DMS79 treated with DMSO at 0.1 percent for 48 hours (cell line): ENCODE measurements around the gene APRT.

Experiments
- DNase-seq: peaks from one replicate; lab custom pipeline; 2025; lab: John Stamatoyannopoulos, UW

The APRT gene

DNA sequence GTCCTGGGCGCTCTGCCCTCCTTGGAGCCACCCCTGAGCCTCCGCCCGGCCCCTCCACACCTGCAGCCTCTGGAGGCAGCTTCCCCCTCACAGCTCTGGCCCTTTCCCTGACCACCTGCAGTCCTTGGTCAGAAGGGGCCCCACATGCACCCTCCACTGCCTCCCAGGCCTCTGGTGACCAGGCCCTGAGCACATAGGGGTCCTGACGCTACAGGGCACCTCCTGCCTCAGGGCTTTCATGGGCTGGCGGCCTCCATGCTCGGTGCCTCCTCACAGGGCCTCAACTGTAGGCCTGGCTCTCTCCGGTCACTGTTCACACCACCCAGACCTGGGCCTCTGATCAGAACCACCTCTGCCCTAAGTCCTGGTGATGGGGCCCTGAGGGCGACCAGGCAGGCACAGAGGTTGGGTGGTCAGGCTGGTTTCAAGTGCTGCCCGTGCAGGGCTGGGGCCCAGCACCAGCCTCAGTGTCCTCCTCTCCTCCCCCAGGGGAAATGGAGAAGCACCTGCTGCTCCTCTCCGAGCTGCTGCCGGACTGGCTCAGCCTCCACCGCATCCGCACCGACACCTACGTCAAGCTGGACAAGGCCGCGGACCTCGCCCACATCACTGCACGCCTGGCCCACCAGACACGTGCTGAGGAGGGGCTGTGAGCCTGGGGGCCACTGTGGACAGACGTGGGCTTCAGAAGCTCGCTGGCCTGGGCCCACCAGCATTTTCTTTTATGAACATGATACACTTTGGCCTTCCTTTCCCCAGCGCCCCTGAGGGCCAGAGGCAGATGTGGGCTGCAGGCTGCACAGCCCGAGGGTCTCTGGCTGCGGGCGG is 3.9 kb downstream of the APRT start:
- no peak for DNase-seq

GRCh38 chr16:88807142-88807625 is 4.5 kb downstream of the APRT start:
- no peak for DNase-seq

GRCh38 chr16:88806491-88807111 is 5.1 kb downstream of the APRT start:
- no peak for DNase-seq

DNA sequence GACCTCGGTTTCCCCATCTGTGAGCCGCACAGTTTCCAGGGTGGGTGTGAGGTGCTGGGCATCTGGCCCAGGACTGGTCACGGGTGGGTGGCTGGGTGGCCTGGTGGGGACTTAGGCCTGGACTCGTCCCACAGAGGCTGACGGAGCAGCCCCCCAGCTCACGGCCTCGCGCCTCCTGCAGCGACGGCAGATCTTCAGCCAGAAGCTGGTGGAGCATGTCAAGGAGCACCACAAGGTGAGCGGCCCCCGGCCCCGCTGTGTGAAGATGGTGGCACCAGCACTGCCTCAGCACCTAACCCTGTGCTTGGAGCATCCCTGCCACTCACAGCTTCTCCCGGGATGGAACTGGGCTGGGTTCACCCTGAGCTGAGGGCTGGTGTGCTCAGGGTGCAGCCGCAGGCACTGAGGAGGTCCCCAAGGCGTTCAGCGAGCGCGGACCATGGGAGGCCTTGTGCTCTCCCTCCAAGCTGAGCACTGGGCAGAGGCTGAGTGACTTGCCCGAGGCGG is 5.8 kb downstream of the APRT start:
- DNase-seq = no peak

DNA sequence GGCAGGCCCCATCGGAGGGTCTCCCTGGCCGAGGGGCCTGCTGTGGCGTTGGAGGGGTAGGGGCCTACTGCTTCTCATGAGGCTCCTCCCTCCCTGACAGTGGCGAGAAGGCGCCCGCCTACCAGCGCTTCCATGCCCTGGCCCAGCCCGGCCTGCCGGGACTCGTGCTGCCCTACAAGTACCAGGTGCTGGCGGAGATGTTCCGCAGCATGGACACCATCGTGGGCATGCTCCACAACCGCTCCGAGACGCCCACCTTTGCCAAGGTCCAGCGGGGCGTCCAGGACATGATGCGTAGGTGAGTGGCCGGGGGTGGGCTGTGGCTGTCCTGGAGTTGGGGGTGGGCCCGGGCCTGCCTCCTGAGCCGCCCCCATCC is 6.4 kb downstream of the APRT start:
- no peak for DNase-seq

GRCh38 chr16:88804552-88805339 is 7.0 kb downstream of the APRT start:
- peak; percentile 6 for DNase-seq

DNA sequence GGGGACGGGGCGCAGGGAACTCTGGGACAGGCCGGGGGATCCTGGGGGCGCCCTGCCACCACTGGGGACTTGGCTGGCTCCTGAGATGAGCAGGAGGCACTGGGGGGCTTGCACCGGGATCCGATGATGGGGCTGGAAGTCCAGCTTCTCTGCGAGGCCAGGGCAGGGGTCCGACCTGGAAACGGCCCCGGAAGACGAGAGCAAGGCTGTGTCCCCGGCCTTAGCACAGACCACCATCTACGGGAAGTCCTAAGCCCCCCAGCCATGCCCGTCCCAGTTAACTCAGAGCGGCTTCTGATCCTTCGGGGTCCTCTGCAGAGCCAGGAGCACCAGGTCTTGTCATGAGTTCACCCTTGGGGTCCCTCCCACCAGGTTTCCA is 7.6 kb downstream of the APRT start:
- no peak for DNase-seq

GRCh38 chr16:88803264-88803987 is 8.3 kb downstream of the APRT start, which contains the start of gene CDT1:
TSS of gene CDT1 (plus strand) at chr16:88803789. CDS start at chr16:88803832, 43 bp downstream.
- peak; percentile 31 for DNase-seq

DNA sequence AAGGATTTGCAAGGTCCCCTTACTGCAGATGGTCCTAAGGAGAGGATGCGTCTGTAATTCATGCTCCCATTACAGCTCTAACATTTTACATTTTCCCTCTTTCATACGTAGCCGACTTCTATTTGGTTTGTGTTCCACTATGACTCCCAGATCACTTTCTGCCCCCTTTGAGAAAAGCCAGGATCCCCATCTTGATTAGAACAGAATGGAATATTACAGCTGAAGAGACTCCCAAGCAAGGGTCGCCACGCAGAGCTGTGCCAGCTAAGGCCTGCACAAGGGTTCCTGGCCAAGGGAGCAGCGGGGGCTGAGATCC is 11.5 kb downstream of the APRT start:
- no peak for DNase-seq

DNA sequence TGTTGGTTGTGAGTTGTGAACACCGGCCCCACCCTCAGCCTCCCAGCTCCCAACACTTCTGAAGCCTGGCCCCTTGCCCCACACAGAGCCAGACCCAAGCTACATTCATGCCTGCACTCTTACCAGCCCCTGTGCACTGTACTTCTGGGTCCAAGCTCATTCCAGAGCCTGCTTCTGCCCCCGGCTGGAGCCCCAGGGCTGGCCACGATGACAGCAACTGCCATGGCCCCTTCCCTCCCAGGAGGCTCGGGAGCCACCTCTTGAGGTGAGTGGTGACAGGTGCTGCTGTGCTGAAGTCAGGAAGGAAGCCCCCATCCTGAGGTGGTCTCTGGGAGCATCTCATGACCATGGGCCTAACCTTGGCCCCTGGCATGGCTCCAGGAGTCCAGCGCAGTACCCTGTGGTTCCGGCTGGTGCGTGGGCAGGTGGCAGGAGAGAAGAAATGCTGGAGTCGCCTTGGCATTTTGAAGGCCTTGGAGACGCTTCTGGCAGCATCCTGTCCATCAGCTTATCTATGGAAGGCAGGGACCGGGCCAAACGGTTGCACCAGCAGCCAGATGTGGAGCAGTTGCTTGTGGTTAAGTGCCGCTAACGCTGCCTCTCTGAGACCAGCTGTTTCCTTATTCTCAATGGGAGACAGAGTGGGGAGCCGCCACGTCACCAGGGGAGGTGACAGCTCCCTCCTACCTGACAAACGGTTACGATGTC is 12.0 kb downstream of the APRT start:
- DNase-seq = peak; percentile 27

- DNase-seq = peak; percentile 87
These were observed 12.8 kb downstream of the APRT start for GRCh38 chr16:88798772-88799455.

GRCh38 chr16:88798073-88798472 is 13.7 kb downstream of the APRT start:
- DNase-seq = no peak

- no peak for DNase-seq
These were observed 15.4 kb downstream of the APRT start for GRCh38 chr16:88796278-88796677.

DNA sequence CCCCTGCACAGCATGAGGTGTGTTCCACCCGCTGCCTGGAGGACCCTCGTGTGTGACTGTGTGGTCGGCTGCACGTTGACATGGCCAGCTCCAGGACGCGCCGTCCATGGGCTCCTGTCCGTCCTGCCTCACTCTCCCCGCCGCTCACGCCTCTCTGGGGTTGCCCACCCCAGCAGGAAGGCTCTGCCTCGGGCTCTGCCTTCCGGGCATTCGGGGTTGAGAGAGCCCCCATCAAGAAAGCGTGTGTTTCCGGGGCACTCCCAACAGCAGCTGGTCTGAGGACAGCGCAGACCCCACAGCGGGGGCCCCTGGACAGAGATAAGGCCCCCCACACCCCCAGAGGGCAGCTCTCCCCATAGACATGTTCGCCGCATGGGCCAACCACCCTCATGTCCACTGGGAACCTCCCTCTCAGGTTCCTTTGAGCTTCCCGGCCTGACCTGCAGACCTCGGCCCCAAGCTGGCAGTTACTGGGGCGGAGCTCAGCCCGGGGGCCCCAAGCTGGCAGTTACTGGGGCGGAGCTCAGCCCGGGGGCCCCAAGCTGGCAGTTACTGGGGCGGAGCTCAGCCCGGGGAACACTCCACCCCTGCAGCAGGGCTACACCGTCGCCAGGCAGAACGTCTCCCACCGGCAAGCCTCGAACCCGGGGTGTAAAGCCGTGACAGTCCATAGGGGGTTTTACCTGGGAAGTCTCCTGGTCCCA is 18.3 kb downstream of the APRT start:
- DNase-seq = no peak

- DNase-seq = no peak
These were observed 19.0 kb downstream of the APRT start for GRCh38 chr16:88792668-88793250.

DNA sequence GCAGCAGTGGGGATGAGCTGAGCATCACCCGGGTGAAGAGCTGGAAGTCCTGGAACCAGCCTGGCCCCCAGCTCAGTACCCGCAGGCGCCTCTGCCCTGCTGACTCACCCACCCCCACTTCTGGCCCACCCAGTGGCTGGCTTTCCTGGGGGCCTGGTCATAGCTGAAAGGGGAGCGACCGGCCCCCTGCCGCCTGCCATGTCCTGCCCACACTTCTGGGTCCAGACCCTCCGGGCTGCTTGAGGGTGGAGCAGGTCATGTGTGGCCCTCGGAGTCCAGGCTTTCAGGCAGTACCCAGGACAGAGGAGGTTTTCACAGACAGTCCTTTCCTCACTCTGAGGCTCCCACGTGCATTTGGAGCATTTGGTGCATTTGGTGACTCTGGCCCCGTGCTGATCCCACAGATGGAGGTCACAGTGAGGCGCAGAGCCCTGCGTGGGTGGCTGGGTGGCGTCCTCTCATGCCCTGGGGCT is 19.6 kb downstream of the APRT start:
- DNase-seq = no peak

- no peak for DNase-seq
These were observed 21.2 kb downstream of the APRT start for GRCh38 chr16:88790312-88791211.

DNA sequence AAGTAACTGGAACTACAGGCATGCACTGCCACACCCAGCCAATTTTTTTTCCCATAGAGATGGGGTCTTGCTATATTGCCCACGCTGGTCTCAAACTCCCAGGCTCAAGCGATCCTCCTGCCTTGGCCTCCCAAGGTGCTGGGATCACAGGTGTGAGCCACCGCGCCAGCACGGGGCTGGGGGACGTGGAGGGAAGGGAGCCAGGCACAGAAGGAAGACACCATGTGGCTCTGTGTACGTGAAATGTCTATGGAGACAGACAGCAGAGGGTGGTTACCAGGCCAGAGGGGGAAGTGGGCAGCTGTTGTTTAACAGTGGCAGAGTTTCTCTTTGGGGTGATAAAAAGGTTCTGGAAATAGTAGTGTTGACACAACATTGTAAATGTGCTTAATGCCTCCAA is 22.1 kb downstream of the APRT start:
- DNase-seq = no peak
